DOHH2 (cell line): ENCODE data around the gene BAD.
"Not testable (repeated sequence)": the region's sequence is repeated elsewhere in the genome, so short reads cannot be mapped to it uniquely, and the experiment has no call there.

ENCODE experiments used
- H3F3A ChIP-seq: fragments of 200-600 bp; sonication (generic), shearing (Covaris generic); 2 replicates; pipeline ENCODE4 v1.6.0; 2016; ENCODE audit warnings: antibody characterized with exemption, mild to moderate bottlenecking; ENCODE audit not compliant: control insufficient read depth, insufficient read depth
- H3K27ac ChIP-seq: fragments of 200-600 bp; sonication (generic); 2 replicates; pipeline ENCODE4 v1.5.1; 2014; ENCODE audit warnings: low read depth, mild to moderate bottlenecking, low read length, moderate library complexity
- H3K27me3 ChIP-seq: fragments of 200-600 bp; sonication (generic); 2 replicates; pipeline ENCODE4 v1.6.1; 2014; ENCODE audit warnings: mild to moderate bottlenecking, low read length, mixed read lengths; ENCODE audit not compliant: control insufficient read depth
- H3K36me3 ChIP-seq: fragments of 200-600 bp; sonication (generic); 2 replicates; pipeline ENCODE4 v1.6.1; 2014; ENCODE audit warnings: mild to moderate bottlenecking, low read length, moderate library complexity, mixed read lengths; ENCODE audit not compliant: control insufficient read depth
- H3K4me1 ChIP-seq: fragments of 200-600 bp; sonication (generic); 2 replicates; pipeline ENCODE4 v1.6.1; 2014; ENCODE audit warnings: mild to moderate bottlenecking, low read length, mixed read lengths; ENCODE audit not compliant: control insufficient read depth
- H3K4me2 ChIP-seq: fragments of 200-600 bp; sonication (generic); 2 replicates; pipeline ENCODE4 v1.6.0; 2014; ENCODE audit warnings: mild to moderate bottlenecking, low read length, moderate library complexity
- H3K4me3 ChIP-seq: fragments of 200-600 bp; sonication (generic); 2 replicates; pipeline ENCODE4 v1.5.1; 2014; ENCODE audit warnings: mild to moderate bottlenecking, low read length, mixed read lengths
- H3K79me2 ChIP-seq: fragments of 200-600 bp; sonication (generic); 2 replicates; pipeline ENCODE4 v1.6.1; 2014; ENCODE audit warnings: mild to moderate bottlenecking, low read length, mixed read lengths; ENCODE audit not compliant: control insufficient read depth
- H3K9me2 ChIP-seq: fragments of 200-600 bp; sonication (generic); replicated peaks from 2 replicates; pipeline ENCODE4 v1.6.1; 2014; ENCODE audit warnings: mild to moderate bottlenecking, low read length, mixed read lengths; ENCODE audit not compliant: control insufficient read depth
- H3K9me3 ChIP-seq: fragments of 200-600 bp; sonication (generic); 2 replicates; pipeline ENCODE4 v1.6.1; 2014; ENCODE audit warnings: antibody characterized with exemption, low read length, mixed read lengths; ENCODE audit not compliant: control insufficient read depth, insufficient read depth
- H4K20me1 ChIP-seq: fragments of 200-600 bp; sonication (generic); 2 replicates; pipeline ENCODE4 v1.6.0; 2014; ENCODE audit warnings: low read depth, mild to moderate bottlenecking, antibody characterized with exemption, low read length, moderate library complexity; ENCODE audit not compliant: control insufficient read depth, insufficient read depth
- CTCF ChIP-seq: fragments of 200-600 bp; sonication (generic); IDR thresholded peaks from one replicate; pipeline ENCODE4 v1.5.1; 2014; ENCODE audit warnings: antibody characterized with exemption, mild to moderate bottlenecking, low read depth, low read length; ENCODE audit not compliant: poor library complexity, severe bottlenecking
- EZH2phosphoT487 ChIP-seq: fragments of 200-600 bp; sonication (generic); IDR thresholded peaks from 2 replicates; pipeline ENCODE4 v1.6.1; 2017; ENCODE audit warnings: borderline replicate concordance, mild to moderate bottlenecking, antibody characterized with exemption, low read length, moderate library complexity, mixed read lengths

BAD gene

GRCh38 chr11:64246871-64247728 is 37.4 kb downstream of the BAD start, which contains the start of gene PPP1R14B:
PPP1R14B (minus strand) TSS chr11:64246943; CDS start chr11:64246673, 270 bp downstream.
- H3F3A ChIP-seq, result peaks cover 27% of the 10 kb centered on the region
- H3K27me3 ChIP-seq, result no peaks in the 10 kb centered on the region
- peak within 1 kb of the TSS; percentile 89 for H3K4me2 ChIP-seq
- no peaks in the 10 kb centered on the region for H3K9me2 ChIP-seq
- peaks cover 44% of the 10 kb centered on the region for H3K79me2 ChIP-seq
- H3K9me3 ChIP-seq, result no peaks in the 10 kb centered on the region
- H3K4me3 ChIP-seq, result peak within 1 kb of the TSS; percentile 97
- peaks cover 62% of the 10 kb centered on the region for H3K4me1 ChIP-seq
- peaks cover 38% of the 10 kb centered on the region for H3K36me3 ChIP-seq
- H3K27ac ChIP-seq, result peak within 1 kb of the TSS; percentile 85
- H4K20me1 ChIP-seq, result no peaks in the 10 kb centered on the region
- TF ChIP-seq EZH2phosphoT487 (no peak), CTCF (peak; percentile 32)

GRCh38 chr11:64246621-64246870 is 37.9 kb downstream of the BAD start:
- peak overlapping the region; percentile 85 for H3K27ac ChIP-seq

DNA sequence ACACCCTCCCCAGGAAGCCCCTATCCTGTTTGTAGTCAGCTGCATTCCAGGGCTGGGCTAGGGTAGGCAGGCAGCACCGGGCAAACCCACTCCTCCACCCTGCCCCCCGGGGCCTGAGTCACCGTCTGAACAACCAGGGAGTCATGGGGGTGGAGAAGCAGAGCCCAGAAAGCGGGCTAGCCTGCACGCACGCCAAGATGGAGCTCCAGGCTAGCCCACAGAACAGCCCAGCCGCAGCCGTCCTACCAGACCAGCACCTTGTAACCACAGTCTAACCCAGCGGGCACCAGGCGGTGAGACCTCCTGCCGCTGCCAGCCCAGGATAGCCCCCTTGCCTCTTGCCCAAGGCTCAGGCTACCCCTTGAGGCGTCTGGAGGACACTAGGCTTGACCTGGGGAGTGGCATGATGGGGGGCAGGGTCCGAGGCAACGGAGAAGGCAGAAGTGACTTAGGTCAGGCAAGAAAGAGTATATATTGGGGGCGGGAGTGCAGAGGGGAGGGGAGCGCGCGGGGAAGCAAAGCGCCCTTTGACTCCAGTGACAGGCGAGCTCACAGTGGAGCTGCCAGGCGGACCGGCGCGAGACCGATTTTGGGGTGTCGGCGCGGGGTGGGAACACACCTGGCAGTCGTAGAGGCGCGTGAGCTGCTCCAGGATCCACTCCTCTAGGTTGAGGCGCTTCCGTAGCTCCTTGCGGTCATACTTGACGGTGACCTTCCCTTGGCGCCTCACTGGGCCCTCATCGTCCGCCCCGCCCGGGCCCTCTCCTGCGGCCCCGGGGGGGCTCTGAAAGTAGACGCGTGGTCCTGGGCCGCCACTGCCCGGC is 38.5 kb downstream of the BAD start:
- Histone ChIP-seq H3K4me3 (peak overlapping the region; percentile 97), H3K9me2 (no peaks in the 10 kb centered on the region), H3K4me2 (peak overlapping the region; percentile 89), H3K9me3 (no peaks in the 10 kb centered on the region), H3K4me1 (peaks cover 58% of the 10 kb centered on the region), H3K36me3 (peaks cover 43% of the 10 kb centered on the region), H3K79me2 (peaks cover 45% of the 10 kb centered on the region), H4K20me1 (no peaks in the 10 kb centered on the region), H3F3A (peaks cover 27% of the 10 kb centered on the region), H3K27ac (peak overlapping the region; percentile 85), H3K27me3 (no peaks in the 10 kb centered on the region)
- peak; percentile 9 for TF ChIP-seq CTCF
- no peak for TF ChIP-seq EZH2phosphoT487

More at GRCh38 chr11:64246621-64246870, 37.9 kb downstream of the BAD start:
- H4K20me1 ChIP-seq, H3K4me2 ChIP-seq, H3K9me3 ChIP-seq, H3K9me2 ChIP-seq, H3K27me3 ChIP-seq: not testable (repeated sequence)
- H3K4me1 ChIP-seq, result peaks cover 60% of the 10 kb centered on the region
- peak overlapping the region; percentile 97 for H3K4me3 ChIP-seq
- peaks cover 41% of the 10 kb centered on the region for H3K36me3 ChIP-seq
- peaks cover 44% of the 10 kb centered on the region for H3K79me2 ChIP-seq
- H3F3A ChIP-seq, result peaks cover 27% of the 10 kb centered on the region

DNA sequence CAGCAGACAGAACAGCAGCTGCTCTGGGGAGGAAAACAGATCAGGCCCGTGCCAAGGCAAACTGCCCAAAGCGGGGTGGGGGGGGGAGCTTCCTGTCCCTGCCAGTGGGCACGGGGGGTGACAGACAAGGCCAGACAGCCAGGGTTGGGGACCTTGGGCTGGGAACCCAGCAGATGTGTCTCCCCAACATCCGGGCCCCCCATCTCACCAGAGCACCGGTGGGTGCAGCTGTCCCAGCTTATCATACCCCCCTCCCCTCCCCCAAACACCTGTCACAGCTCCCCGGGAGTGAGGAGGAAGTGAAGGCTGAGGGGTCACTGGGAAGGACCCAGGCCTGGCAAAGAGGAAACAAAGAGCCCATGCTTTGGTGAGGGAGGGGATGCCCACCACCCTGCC is 39.1 kb downstream of the BAD start:
- TF ChIP-seq CTCF, result no peak
- TF ChIP-seq EZH2phosphoT487, result no peak
- H3K79me2 ChIP-seq, result peaks cover 48% of the 10 kb centered on the region
- peaks cover 47% of the 10 kb centered on the region for H3K36me3 ChIP-seq
- H4K20me1 ChIP-seq, result no peaks in the 10 kb centered on the region
- H3K27me3 ChIP-seq, result no peaks in the 10 kb centered on the region
- H3K4me1 ChIP-seq, result peaks cover 54% of the 10 kb centered on the region
- H3K4me3 ChIP-seq, result peak overlapping the region; percentile 97
- peak overlapping the region; percentile 89 for H3K4me2 ChIP-seq
- no peaks in the 10 kb centered on the region for H3K9me3 ChIP-seq
- H3K9me2 ChIP-seq, result no peaks in the 10 kb centered on the region
- H3K27ac ChIP-seq, result peak overlapping the region; percentile 85
- H3F3A ChIP-seq, result peaks cover 29% of the 10 kb centered on the region
